Spleen (tissue), 7 donors: Measurements from ENCODE around the gene KDM1B.

Experiments
- POLR2A ChIP-seq, 3 donors: fragments of 450-650 bp; IDR thresholded peaks; one replicate each; pipeline ENCODE4 v1.5.1; 2017; ENCODE audit warnings: antibody characterized with exemption in 3 of 3, mild to moderate bottlenecking in 1 of 3
- POLR2AphosphoS5 ChIP-seq, 3 donors: sonication (generic); formaldehyde crosslinking; IDR thresholded peaks; one replicate each; pipeline ENCODE4 v1.5.1; 2017; ENCODE audit warnings: antibody characterized with exemption in 3 of 3
- TF ChIP-seq, protein P1 (sequence below), 11 experiments: fragments of 200-600 bp in 7 of 11; fragments of 450-650 bp in 4 of 11; sonication (generic) in 4 of 11; IDR thresholded peaks in 8 of 11; conservative IDR thresholded peaks in 3 of 11; 1 replicate in 7 of 11; 2 replicates in 4 of 11; pipeline versions ENCODE4 v1.4.0 to v1.8.0; 2016 to 2021; ENCODE audit warnings: antibody characterized with exemption in 11 of 11, inconsistent platforms in 4 of 11, mild to moderate bottlenecking in 1 of 11
- donor health status: DM: no; HTN: no; CAD: no; lungs with moderate emphysema.
- donor health status: DM: no; HTN: no; CAD: no.
- donor health status: DM: no; HTN: no; CAD: no.

DNA sequence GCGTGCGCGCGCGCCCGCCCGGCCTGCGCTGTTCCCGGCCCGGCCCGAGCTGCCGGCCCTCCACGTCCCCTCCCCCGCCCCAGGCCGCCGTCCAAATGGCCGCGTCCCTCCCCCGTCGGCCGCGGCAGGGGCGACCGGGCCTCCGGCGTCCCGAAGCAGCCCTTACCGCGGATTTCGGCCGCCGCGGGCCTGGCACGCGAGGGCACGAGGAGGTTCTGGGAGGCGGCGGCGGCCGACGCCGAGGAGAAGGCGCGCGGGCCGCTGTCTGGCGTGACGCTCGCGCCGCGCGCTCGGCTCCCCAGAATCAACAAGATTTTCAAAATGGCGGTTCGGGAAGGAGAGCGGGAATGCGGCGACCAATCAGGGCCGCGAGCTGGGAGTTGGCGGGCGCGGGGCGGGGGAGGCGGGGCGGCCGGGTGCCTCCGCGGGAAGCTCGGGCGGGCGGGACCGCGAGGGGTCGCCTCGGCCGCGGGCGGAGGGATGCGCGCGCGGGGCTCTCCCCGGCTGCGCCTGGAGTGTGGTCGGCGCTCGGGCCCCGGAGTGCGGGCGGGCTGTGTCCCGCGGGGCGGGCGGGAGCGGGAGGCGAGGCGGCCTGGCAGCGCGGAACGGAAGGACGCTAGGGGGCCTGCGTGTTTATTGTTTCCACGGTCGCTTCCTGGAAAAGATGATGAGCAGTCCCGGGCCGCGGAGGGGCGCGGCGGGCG, 109.1 kb downstream of the KDM1B start, which contains the start of gene DEK:
- TF ChIP-seq, protein P1, sequence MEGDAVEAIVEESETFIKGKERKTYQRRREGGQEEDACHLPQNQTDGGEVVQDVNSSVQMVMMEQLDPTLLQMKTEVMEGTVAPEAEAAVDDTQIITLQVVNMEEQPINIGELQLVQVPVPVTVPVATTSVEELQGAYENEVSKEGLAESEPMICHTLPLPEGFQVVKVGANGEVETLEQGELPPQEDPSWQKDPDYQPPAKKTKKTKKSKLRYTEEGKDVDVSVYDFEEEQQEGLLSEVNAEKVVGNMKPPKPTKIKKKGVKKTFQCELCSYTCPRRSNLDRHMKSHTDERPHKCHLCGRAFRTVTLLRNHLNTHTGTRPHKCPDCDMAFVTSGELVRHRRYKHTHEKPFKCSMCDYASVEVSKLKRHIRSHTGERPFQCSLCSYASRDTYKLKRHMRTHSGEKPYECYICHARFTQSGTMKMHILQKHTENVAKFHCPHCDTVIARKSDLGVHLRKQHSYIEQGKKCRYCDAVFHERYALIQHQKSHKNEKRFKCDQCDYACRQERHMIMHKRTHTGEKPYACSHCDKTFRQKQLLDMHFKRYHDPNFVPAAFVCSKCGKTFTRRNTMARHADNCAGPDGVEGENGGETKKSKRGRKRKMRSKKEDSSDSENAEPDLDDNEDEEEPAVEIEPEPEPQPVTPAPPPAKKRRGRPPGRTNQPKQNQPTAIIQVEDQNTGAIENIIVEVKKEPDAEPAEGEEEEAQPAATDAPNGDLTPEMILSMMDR (IDR thresholded peaks at IDR 0.05 in 8 of 11, conservative IDR thresholded peaks at IDR 0.05 in 3 of 11) = peak in 9 of 11 experiments; percentile 19 to 79 (median 50)
- peak; percentile 60 to 78 (median 78) for TF ChIP-seq POLR2AphosphoS5 (IDR thresholded peaks at IDR 0.05)
- peak in 2 of 3 donors; percentile 27 for TF ChIP-seq POLR2A (IDR thresholded peaks at IDR 0.05)
